Choroid plexus epithelial cell (primary cell): ENCODE data around the gene ANKRD16.
A peak's percentile ranks its signal among the peaks of the same experiment; 100 is the strongest.
"Not testable (repeated sequence)": the region's sequence is repeated elsewhere in the genome, so short reads cannot be mapped to it uniquely, and the experiment has no call there.

Source experiments
- DNase-seq: peaks from one replicate; pipeline ENCODE4 v3.0.0-alpha.2; 2010; ENCODE audit warnings: low read depth
- H3K4me3 ChIP-seq: 2 replicates; pipeline ENCODE4 v1.5.1; 2011; ENCODE audit warnings: low read depth, mild to moderate bottlenecking, control low read depth, low read length, moderate library complexity
- TF ChIP-seq, protein P1 (sequence below): conservative IDR thresholded peaks from 2 replicates; pipeline ENCODE4 v1.5.1; 2011; ENCODE audit warnings: low read depth, mild to moderate bottlenecking, control low read depth, inconsistent platforms, low read length, moderate library complexity

The ANKRD16 gene

DNA sequence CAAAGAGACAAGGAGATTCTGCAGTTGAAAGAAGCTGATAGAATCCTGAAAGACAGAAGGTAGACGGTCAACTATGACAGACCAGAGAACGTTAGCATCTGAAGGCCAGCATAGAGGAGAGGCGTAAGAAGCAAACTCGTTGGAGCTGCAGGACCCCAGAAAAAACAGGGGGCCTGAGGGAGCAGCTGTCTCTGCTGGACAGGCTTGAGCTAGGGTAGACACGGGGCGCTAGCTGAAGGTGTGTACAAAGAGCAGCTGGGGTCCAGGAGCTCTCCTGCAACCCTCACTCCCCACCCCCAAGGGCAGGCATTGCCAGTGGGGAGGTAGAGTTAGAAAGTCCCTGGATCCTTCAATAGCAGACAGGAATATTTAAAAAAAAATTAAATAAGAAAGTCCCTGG lies 61.9 kb downstream of the ANKRD16 start:
- DNase-seq, result no peak
- TF ChIP-seq, protein P1, sequence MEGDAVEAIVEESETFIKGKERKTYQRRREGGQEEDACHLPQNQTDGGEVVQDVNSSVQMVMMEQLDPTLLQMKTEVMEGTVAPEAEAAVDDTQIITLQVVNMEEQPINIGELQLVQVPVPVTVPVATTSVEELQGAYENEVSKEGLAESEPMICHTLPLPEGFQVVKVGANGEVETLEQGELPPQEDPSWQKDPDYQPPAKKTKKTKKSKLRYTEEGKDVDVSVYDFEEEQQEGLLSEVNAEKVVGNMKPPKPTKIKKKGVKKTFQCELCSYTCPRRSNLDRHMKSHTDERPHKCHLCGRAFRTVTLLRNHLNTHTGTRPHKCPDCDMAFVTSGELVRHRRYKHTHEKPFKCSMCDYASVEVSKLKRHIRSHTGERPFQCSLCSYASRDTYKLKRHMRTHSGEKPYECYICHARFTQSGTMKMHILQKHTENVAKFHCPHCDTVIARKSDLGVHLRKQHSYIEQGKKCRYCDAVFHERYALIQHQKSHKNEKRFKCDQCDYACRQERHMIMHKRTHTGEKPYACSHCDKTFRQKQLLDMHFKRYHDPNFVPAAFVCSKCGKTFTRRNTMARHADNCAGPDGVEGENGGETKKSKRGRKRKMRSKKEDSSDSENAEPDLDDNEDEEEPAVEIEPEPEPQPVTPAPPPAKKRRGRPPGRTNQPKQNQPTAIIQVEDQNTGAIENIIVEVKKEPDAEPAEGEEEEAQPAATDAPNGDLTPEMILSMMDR, result no peak
- no peak overlapping the region for H3K4me3 ChIP-seq

DNA sequence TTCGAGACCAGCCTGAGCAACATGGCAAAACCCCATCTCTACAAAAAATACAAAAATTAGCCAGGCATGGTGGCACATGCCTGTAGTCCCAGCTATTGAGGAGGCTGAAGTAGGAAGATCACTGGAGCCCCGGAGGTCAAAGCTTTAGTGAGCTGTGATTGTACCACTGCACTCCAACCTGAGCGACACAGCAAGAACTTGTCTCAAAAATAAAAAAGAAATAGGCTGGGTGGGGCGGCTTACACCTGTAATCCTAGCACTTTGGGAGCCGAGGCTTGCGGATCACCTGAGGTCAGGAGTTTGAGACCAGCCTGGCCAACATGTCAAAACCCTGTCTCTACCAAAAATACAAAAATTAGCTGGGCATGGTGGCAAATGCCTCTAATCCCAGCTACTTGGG lies 63.2 kb downstream of the ANKRD16 start:
- DNase-seq, H3K4me3 ChIP-seq: not testable (repeated sequence)

DNA sequence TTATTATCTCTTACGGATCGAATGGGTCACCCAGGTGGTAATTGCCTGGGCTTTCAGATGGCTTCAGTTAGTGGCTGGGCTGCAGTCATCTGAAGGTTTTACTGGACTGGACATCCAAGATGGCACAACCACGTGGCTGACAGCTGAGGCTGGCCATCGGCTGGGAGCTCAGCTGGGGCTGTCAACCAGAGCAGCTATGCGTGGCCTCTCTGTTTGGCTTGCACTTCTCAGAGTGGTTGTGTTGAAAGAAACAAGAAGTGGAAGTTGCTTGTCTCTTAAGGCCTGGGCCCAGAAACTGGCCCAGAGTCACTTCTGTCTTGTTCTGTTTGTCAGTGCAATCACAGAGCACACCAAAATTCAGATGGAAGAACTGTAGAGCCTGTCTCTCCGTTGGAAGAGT lies 70.8 kb downstream of the ANKRD16 start:
- no peak overlapping the region for H3K4me3 ChIP-seq
- no peak for DNase-seq
- TF ChIP-seq, protein P1, result no peak

DNA sequence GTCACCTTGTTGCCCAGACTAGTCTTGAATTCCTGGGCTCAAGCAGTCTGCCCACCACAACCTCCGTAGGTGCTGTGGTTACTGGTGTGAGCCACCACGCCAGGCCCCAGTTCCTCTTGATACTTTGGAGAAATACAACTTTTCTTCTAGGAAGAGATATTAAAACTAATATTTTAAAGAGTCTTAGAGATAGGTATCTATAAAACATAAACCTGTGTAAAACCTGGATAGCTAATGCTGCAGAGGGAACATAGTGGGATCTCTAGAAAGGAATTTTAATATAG lies 71.7 kb downstream of the ANKRD16 start:
- TF ChIP-seq, protein P1, result no peak
- H3K4me3 ChIP-seq, result no peak overlapping the region
- DNase-seq, result no peak

DNA sequence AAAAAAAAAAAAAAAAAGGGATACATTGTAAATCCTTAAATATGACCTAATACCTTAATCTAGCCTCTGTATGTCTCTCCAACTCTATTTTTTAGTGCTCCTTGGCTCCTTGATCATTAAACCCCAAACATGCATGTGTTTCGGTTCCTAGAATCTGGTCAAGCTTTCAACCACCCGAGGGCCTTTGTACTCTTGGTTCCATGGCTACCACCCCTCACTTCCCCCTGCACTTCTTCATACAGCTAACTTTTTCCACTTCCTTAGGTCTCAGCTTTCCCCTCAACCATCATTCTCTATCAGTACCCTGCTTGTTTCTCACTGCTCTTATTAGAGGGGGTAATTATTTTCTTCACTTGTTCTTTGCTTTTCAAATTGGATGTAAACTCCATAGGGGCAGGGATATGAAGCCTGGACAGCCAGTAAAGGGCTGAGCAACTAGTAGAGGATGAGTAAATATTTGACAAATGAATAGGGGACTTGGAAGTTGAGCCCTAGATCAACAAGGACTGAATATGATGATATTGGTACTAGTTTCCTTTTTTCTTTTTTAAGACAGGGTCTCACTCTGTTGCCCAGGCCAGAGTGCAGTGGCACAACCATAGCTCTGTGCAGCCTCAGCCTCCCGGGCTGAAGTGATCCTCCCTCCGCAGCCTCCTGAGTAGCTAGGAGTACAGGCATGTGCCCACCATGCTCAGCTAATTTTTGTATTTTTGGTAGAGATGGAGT lies 72.2 kb downstream of the ANKRD16 start:
- TF ChIP-seq, protein P1, result no peak
- no peak overlapping the region for H3K4me3 ChIP-seq
- no peak for DNase-seq

DNA sequence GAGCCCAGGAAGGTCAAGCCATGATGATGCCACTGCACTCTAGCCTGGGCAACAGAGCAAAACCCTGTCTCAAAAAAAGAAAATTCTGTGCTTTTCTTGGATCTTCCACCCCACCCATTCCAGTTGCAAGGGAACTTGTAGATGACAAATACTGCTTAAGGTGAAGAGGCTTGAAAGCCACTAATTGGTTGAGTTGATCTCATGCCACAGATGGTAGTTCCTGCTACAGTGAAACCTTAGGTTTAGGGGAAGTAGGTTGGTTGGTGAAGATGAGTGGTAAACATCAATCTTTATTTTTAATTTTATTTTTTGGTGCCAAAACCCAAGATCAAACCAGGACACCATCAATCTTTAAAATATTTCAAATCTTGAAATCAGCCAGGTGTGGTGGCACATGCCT lies 73.5 kb downstream of the ANKRD16 start:
- DNase-seq, result no peak
- H3K4me3 ChIP-seq, result no peak overlapping the region
- TF ChIP-seq, protein P1, result no peak

DNA sequence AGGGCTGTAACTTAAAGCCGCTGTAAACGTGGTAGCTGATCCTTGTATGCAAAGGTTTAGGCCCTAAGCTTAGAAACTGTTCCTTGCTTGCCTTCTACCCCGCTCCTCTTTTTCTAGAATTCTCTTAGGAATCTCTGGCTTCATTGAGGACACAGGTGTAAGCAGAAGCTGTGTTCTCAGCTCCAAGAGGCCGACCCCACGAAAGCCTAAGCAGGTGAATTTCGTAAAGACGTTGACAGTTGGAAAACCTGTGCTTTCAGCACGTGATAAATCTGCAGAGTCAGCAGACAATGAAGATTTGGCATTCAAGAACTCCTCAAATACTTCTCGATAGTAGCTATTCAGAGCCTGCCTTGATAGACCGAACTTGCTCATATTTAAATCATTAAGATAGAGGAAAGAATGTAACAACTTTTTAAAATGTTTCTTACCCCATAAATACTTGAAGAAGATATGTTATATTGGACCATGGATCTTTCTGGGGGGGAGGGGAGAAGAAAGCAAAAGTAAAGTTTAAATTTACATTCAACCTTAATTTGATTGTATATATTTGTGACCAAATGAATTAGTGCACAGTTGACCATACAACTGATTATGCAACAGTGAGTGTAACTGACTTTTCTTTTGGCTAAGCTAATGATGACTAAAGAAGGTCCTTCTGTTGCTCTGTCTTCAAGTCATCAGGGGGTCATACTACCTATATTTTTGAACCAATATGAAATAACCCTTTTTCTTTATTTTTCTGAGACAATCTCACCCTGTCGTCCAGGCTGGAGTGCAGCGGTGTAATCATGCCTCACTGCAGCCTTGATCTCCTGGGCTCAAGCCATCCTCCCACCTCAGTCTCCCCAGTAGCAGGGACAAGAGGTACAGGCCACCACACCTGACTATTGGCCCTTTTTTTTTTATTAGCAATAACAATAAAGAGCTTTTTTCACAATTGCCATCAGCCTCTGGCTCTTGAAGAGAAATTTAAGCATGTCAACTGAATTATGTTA lies 75.3 kb downstream of the ANKRD16 start:
- TF ChIP-seq, protein P1, result no peak
- peak overlapping the region; percentile 95 for H3K4me3 ChIP-seq
- DNase-seq, result no peak
